ENCODE measurements around the gene NOP56.

NOP56 gene

GRCh38 chr20:2700913-2701620, 48.6 kb downstream of the NOP56 start:
- DNase-seq (ENCODE audit: low read depth in 3 of 3, low spot score in 1 of 3) = no peak

- no peak for DNase-seq (ENCODE audit: low read depth in 3 of 3, low spot score in 1 of 3)
Measured at GRCh38 chr20:2701671-2702081, 49.2 kb downstream of the NOP56 start.

- DNase-seq (ENCODE audit: low read depth in 3 of 3, low spot score in 1 of 3) = no peak
Measured at GRCh38 chr20:2703716-2704475, 51.5 kb downstream of the NOP56 start.

GRCh38 chr20:2705931-2706645, 53.7 kb downstream of the NOP56 start:
- DNase-seq (ENCODE audit: low read depth in 3 of 3, low spot score in 1 of 3) = no peak

GRCh38 chr20:2706688-2707352, 54.4 kb downstream of the NOP56 start:
- DNase-seq (ENCODE audit: low read depth in 3 of 3, low spot score in 1 of 3) = no peak

- DNase-seq (ENCODE audit: low read depth in 3 of 3, low spot score in 1 of 3) = no peak
Measured at GRCh38 chr20:2707353-2708072, 55.1 kb downstream of the NOP56 start.

Measured in stimulated activated CD4-positive, alpha-beta T cell treated with anti-CD3 and anti-CD28 coated beads, TNF-alpha, amount 100 ng/mL, for 1 hour (primary cell).